Upper lobe of left lung (tissue), 4 donors: ENCODE measurements around the gene MRPL1.

Source experiments
- CTCF ChIP-seq, 6 experiments: fragments of 450-650 bp in 4 of 6; fragments of 200-600 bp in 2 of 6; sonication (generic) in 2 of 6; IDR thresholded peaks; one replicate each; pipeline ENCODE4 v1.5.1; 2016 to 2019; ENCODE audit warnings: antibody characterized with exemption in 6 of 6
- EP300 ChIP-seq, 4 donors: sonication (generic); formaldehyde crosslinking; IDR thresholded peaks; one replicate each; pipeline ENCODE4 v1.5.1; 2017; ENCODE audit warnings: antibody characterized with exemption in 4 of 4, control low read depth in 2 of 4
- POLR2A ChIP-seq, 4 donors: fragments of 450-650 bp; IDR thresholded peaks; one replicate each; pipeline ENCODE4 v1.5.1; 2016 to 2017; ENCODE audit warnings: antibody characterized with exemption in 4 of 4, mild to moderate bottlenecking in 2 of 4
- POLR2AphosphoS5 ChIP-seq, 2 donors: sonication (generic); formaldehyde crosslinking; IDR thresholded peaks; one replicate each; pipeline ENCODE4 v1.5.1; 2017; ENCODE audit warnings: antibody characterized with exemption in 2 of 2

- TF ChIP-seq POLR2AphosphoS5 (IDR thresholded peaks at IDR 0.05) = no peak
- TF ChIP-seq POLR2A (IDR thresholded peaks at IDR 0.05) = no peak
- TF ChIP-seq CTCF (IDR thresholded peaks at IDR 0.05) = no peak
- TF ChIP-seq EP300 (IDR thresholded peaks at IDR 0.05) = no peak
Measured at GRCh38 chr4:77859256-77859655, 3.4 kb upstream of the MRPL1 start.
